T-helper 17 cell (primary cell): ENCODE data around the gene GPR42. TPM values are rescaled to one million over a fixed set of nuclear protein-coding genes. Genes with fewer than 3 reads are reported as not detected.
"Not testable (repeated sequence)": the region's sequence is repeated elsewhere in the genome, so short reads cannot be mapped to it uniquely, and the experiment has no call there.

Source experiments
- ATAC-seq: fragments of 150-1000 bp; cut with Tn5 transposase; 2 replicates; pipeline ENCODE4 v1.10.0; 2021; ENCODE audit warnings: mild to moderate bottlenecking, moderate library complexity
- DNase-seq, 3 donors: peaks; one replicate each; pipeline versions ENCODE4 v3.0.0 to v3.0.0-alpha.2; 2020 to 2021
- H3K9me3 ChIP-seq: one replicate; pipeline ENCODE4 v1.7.0; 2013; ENCODE audit warnings: low read length, mild to moderate bottlenecking; ENCODE audit not compliant: control insufficient read depth, poor library complexity, severe bottlenecking
- H3K27ac Mint-ChIP-seq: one replicate; pipeline ENCODE4 v1.8.0; 2022; ENCODE audit warnings: mild to moderate bottlenecking, moderate library complexity, mixed read lengths
- H3K27me3 Mint-ChIP-seq: one replicate; pipeline ENCODE4 v1.8.0; 2022; ENCODE audit warnings: mixed read lengths
- H3K36me3 Mint-ChIP-seq: one replicate; pipeline ENCODE4 v1.8.0; 2022; ENCODE audit warnings: low read depth, mixed read lengths
- H3K4me1 Mint-ChIP-seq: one replicate; pipeline ENCODE4 v1.8.0; 2022; ENCODE audit warnings: mild to moderate bottlenecking, mixed read lengths
- H3K4me3 Mint-ChIP-seq: one replicate; pipeline ENCODE4 v1.8.0; 2022; ENCODE audit warnings: mild to moderate bottlenecking, moderate library complexity, mixed read lengths
- total RNA-seq, 4 donors: library from RNA in 2 of 4; stranded (reverse) in 2 of 4; gene quantifications; one replicate each; pipeline ENCODE4 v1.2.3 and lab custom pipeline; 2022 to 2026

The GPR42 gene
- total RNA-seq, 2 donors from 2014 or later = 0.20 TPM; not detected in 1

- Mint-ChIP-seq H3K4me3 (no peak overlapping the region), H3K4me1 (peaks cover 8% of the 10 kb centered on the region)
- no peak for ATAC-seq
Observed at GRCh38 chr19:35362261-35363000, 8.4 kb upstream of the GPR42 start.

GRCh38 chr19:35363001-35363590 lies 7.8 kb upstream of the GPR42 start:
- Mint-ChIP-seq H3K27me3 (peaks cover 54% of the 10 kb centered on the region), H3K36me3 (peaks cover 1% of the 10 kb centered on the region), H3K27ac (no peak overlapping the region), H3K4me3 (no peak overlapping the region), H3K4me1 (peaks cover 4% of the 10 kb centered on the region)
- no peaks in the 10 kb centered on the region for H3K9me3 ChIP-seq
- DNase-seq (no peak), ATAC-seq (no peak)

More at GRCh38 chr19:35362261-35363000, 8.4 kb upstream of the GPR42 start:
- Mint-ChIP-seq H3K27ac (no peak overlapping the region), H3K27me3 (peaks cover 51% of the 10 kb centered on the region), H3K36me3 (peaks cover 3% of the 10 kb centered on the region)
- H3K9me3 ChIP-seq = no peaks in the 10 kb centered on the region
- DNase-seq = no peak

GRCh38 chr19:35363711-35364425 lies 7.0 kb upstream of the GPR42 start:
- peaks cover 58% of the 10 kb centered on the region for H3K27me3 Mint-ChIP-seq
- DNase-seq (no peak), ATAC-seq (no peak)
- peaks cover 4% of the 10 kb centered on the region for H3K36me3 Mint-ChIP-seq
- no peak overlapping the region for H3K27ac Mint-ChIP-seq
- no peaks in the 10 kb centered on the region for H3K9me3 ChIP-seq
- H3K4me3 Mint-ChIP-seq = no peak overlapping the region
- H3K4me1 Mint-ChIP-seq = peaks cover 2% of the 10 kb centered on the region

GRCh38 chr19:35365303-35365702 lies 5.6 kb upstream of the GPR42 start:
- no peak for DNase-seq
- H3K27ac Mint-ChIP-seq = no peak overlapping the region
- ATAC-seq = no peak
- H3K9me3 ChIP-seq = no peaks in the 10 kb centered on the region
- H3K4me1 Mint-ChIP-seq = peaks cover 5% of the 10 kb centered on the region
- no peak overlapping the region for H3K4me3 Mint-ChIP-seq
- peaks cover 4% of the 10 kb centered on the region for H3K36me3 Mint-ChIP-seq
- peaks cover 59% of the 10 kb centered on the region for H3K27me3 Mint-ChIP-seq

GRCh38 chr19:35368378-35368777 lies 2.5 kb upstream of the GPR42 start:
- Mint-ChIP-seq H3K27me3 (peaks cover 40% of the 10 kb centered on the region), H3K4me1 (peaks cover 5% of the 10 kb centered on the region), H3K4me3 (no peak overlapping the region), H3K27ac (no peak overlapping the region), H3K36me3 (peaks cover 4% of the 10 kb centered on the region)
- ATAC-seq (no peak), DNase-seq (no peak)
- H3K9me3 ChIP-seq = no peaks in the 10 kb centered on the region

- Mint-ChIP-seq H3K27ac (no peak overlapping the region), H3K4me3 (no peak overlapping the region), H3K27me3 (peaks cover 47% of the 10 kb centered on the region), H3K36me3 (peaks cover 4% of the 10 kb centered on the region), H3K4me1 (peaks cover 7% of the 10 kb centered on the region)
- DNase-seq (no peak), ATAC-seq (no peak)
- H3K9me3 ChIP-seq = no peaks in the 10 kb centered on the region
Observed at GRCh38 chr19:35369522-35369921, 1.3 kb upstream of the GPR42 start.

GRCh38 chr19:35373492-35373891 lies 2.6 kb downstream of the GPR42 start:
- no peak overlapping the region for H3K27ac Mint-ChIP-seq

GRCh38 chr19:35374031-35374430 lies 3.2 kb downstream of the GPR42 start:
- peaks cover 20% of the 10 kb centered on the region for H3K27me3 Mint-ChIP-seq
- not testable (repeated sequence) for H3K4me1 Mint-ChIP-seq, H3K4me3 Mint-ChIP-seq, H3K9me3 ChIP-seq, DNase-seq, H3K27ac Mint-ChIP-seq, H3K36me3 Mint-ChIP-seq, ATAC-seq

More at GRCh38 chr19:35373492-35373891, 2.6 kb downstream of the GPR42 start:
- no peak for ATAC-seq
- DNase-seq = no peak
- Mint-ChIP-seq H3K4me3 (no peak overlapping the region), H3K27me3 (peaks cover 25% of the 10 kb centered on the region), H3K4me1 (peaks cover 10% of the 10 kb centered on the region), H3K36me3 (peaks cover 4% of the 10 kb centered on the region)
- no peaks in the 10 kb centered on the region for H3K9me3 ChIP-seq

GRCh38 chr19:35375505-35376307 lies 4.8 kb downstream of the GPR42 start:
- H3K27me3 Mint-ChIP-seq = peaks cover 20% of the 10 kb centered on the region
- no peak overlapping the region for H3K4me3 Mint-ChIP-seq
- ATAC-seq (no peak), DNase-seq (no peak)
- peak overlapping the region; percentile 59 for H3K27ac Mint-ChIP-seq
- peaks cover 7% of the 10 kb centered on the region for H3K4me1 Mint-ChIP-seq
- H3K36me3 Mint-ChIP-seq = peaks cover 2% of the 10 kb centered on the region
- H3K9me3 ChIP-seq = no peaks in the 10 kb centered on the region

GRCh38 chr19:35377656-35378055 lies 6.8 kb downstream of the GPR42 start:
- Mint-ChIP-seq H3K27me3 (peaks cover 31% of the 10 kb centered on the region), H3K4me3 (no peak overlapping the region), H3K36me3 (peaks cover 2% of the 10 kb centered on the region), H3K27ac (no peak overlapping the region), H3K4me1 (peaks cover 11% of the 10 kb centered on the region)
- H3K9me3 ChIP-seq = no peaks in the 10 kb centered on the region
- ATAC-seq = no peak
- no peak for DNase-seq

- no peaks in the 10 kb centered on the region for H3K9me3 ChIP-seq
- Mint-ChIP-seq H3K4me1 (peaks cover 11% of the 10 kb centered on the region), H3K4me3 (no peak overlapping the region), H3K27me3 (peaks cover 35% of the 10 kb centered on the region), H3K36me3 (peaks cover 2% of the 10 kb centered on the region), H3K27ac (no peak overlapping the region)
- no peak for ATAC-seq
- no peak for DNase-seq
Observed at GRCh38 chr19:35378356-35378755, 7.5 kb downstream of the GPR42 start.

- not testable (repeated sequence) for H3K27ac Mint-ChIP-seq, H3K9me3 ChIP-seq, H3K4me3 Mint-ChIP-seq, H3K4me1 Mint-ChIP-seq, DNase-seq, ATAC-seq, H3K36me3 Mint-ChIP-seq
- H3K27me3 Mint-ChIP-seq = peaks cover 28% of the 10 kb centered on the region
Observed at GRCh38 chr19:35379545-35379944, 8.7 kb downstream of the GPR42 start.

- peaks cover 27% of the 10 kb centered on the region for H3K27me3 Mint-ChIP-seq
- H3K4me1 Mint-ChIP-seq = peaks cover 8% of the 10 kb centered on the region
- H3K4me3 Mint-ChIP-seq = no peak overlapping the region
- H3K9me3 ChIP-seq = no peaks in the 10 kb centered on the region
- DNase-seq (no peak), ATAC-seq (no peak)
- peaks cover 2% of the 10 kb centered on the region for H3K36me3 Mint-ChIP-seq
- no peak overlapping the region for H3K27ac Mint-ChIP-seq
Observed at GRCh38 chr19:35379992-35380391, 9.1 kb downstream of the GPR42 start.
